ENCODE measurements around the gene UBL3.

DNA sequence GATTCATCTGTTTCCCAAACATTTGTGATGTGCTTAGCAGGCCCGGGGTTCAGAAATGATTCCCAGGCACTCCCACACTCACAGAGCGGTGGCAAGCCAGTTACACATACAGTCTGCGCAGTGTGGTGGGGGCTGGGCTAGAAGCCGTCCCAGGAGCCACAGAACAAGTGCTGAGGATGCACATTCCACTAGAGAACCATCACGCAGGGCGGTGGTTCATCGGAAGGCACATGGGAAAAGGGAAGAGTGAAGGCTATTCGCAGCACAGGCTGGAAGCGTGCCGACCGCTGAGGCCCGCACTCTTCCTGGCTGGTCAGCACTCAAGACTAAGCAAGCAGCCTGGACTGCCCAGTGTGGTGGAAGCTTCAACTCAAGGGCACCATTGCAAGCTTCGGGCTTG lies 128.7 kb downstream of the UBL3 start:
- TF ChIP-seq EZH2phosphoT487 (IDR thresholded peaks at IDR 0.05; ENCODE audit: borderline replicate concordance, low read length), result no peak
- TF ChIP-seq EZH2 (IDR thresholded peaks at IDR 0.05; ENCODE audit: low read length, unreplicated experiment), result no peak
- TF ChIP-seq, protein P1, sequence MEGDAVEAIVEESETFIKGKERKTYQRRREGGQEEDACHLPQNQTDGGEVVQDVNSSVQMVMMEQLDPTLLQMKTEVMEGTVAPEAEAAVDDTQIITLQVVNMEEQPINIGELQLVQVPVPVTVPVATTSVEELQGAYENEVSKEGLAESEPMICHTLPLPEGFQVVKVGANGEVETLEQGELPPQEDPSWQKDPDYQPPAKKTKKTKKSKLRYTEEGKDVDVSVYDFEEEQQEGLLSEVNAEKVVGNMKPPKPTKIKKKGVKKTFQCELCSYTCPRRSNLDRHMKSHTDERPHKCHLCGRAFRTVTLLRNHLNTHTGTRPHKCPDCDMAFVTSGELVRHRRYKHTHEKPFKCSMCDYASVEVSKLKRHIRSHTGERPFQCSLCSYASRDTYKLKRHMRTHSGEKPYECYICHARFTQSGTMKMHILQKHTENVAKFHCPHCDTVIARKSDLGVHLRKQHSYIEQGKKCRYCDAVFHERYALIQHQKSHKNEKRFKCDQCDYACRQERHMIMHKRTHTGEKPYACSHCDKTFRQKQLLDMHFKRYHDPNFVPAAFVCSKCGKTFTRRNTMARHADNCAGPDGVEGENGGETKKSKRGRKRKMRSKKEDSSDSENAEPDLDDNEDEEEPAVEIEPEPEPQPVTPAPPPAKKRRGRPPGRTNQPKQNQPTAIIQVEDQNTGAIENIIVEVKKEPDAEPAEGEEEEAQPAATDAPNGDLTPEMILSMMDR (conservative IDR thresholded peaks at IDR 0.05; ENCODE audit: low read depth, low read length), result no peak

All from PC-3 (cell line).